Activated naive CD4-positive, alpha-beta T cell treated with anti-CD3 and anti-CD28 coated beads for 36 hours (primary cell): ENCODE data around the gene TCP11. TPM values are rescaled to one million over a fixed set of nuclear protein-coding genes. Genes with fewer than 3 reads are reported as not detected.

Source experiments
- CTCF ChIA-PET: fragments of 350-600 bp; sonication (Branson Sonifier 250); formaldehyde crosslinking; loops from one replicate; lab custom pipeline; 2021; ENCODE audit warnings: antibody characterized with exemption; lab: Charles Lee
- DNase-seq: peaks from one replicate; pipeline ENCODE4 v3.0.0-alpha.2; 2020
- H3K27ac Mint-ChIP-seq: one replicate; pipeline ENCODE4 v1.8.0; 2021; ENCODE audit warnings: mild to moderate bottlenecking, mixed read lengths
- H3K27me3 Mint-ChIP-seq: one replicate; pipeline ENCODE4 v1.8.0; 2021; ENCODE audit warnings: low read depth, mixed read lengths
- H3K36me3 Mint-ChIP-seq: one replicate; pipeline ENCODE4 v1.8.0; 2021; ENCODE audit warnings: low read depth, mixed read lengths
- H3K4me1 Mint-ChIP-seq: one replicate; pipeline ENCODE4 v1.8.0; 2021; ENCODE audit warnings: low read depth, mixed read lengths
- H3K4me3 Mint-ChIP-seq: one replicate; pipeline ENCODE4 v1.8.0; 2021; ENCODE audit warnings: mild to moderate bottlenecking, moderate library complexity, mixed read lengths
- H3K9me3 Mint-ChIP-seq: one replicate; pipeline ENCODE4 v1.8.0; 2021; ENCODE audit warnings: mixed read lengths
- intact Hi-C: fragments of 100-400 bp; cut with micrococcal nuclease; formaldehyde crosslinking; loops from one replicate; pipeline ENCODE4 v1.15.1; 2023
- total RNA-seq, 2 experiments: library from RNA; stranded (reverse); gene quantifications; one replicate each; pipeline ENCODE4 v1.2.3, GENCODE V29; 2021

The TCP11 gene
- total RNA-seq, 2 experiments from 2014 or later, result not detected

DNA sequence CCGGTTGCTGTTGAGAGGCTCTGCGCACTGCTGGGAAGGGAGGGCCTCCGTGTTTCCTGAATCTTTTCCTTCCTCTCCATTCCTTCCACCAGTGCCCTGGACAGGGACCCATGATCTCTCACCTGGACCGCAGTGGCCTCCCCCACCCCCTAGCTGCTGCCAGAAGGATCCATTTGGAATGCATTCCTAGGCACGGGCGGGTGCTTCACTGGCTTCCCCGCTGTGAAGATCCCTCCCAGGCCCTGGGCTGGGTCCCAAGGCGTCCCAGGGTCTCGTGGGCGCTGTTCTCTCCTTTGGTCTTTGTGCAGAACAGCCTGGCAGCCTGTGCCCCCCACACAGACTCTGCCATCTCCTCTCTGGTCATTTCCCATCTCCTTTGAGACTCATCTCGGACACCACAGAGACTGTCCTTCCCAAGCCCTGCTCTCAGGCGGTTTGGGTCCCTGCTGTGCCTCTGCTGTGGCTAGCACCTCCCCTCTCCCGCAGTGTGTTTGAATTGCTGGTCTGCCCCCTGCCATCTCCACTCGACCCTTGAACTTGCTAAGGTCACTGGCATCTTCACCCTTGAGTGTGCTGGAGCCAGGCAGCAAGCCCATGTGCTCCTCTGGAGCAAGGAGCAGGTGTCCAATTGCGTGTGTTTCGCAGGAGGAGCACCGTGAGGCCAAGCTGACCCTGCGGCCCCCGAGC is 59.0 kb downstream of the TCP11 start:
- peaks cover 14% of the 10 kb centered on the region for H3K36me3 Mint-ChIP-seq
- DNase-seq, result no peak
- CTCF ChIA-PET, result no interaction called here

DNA sequence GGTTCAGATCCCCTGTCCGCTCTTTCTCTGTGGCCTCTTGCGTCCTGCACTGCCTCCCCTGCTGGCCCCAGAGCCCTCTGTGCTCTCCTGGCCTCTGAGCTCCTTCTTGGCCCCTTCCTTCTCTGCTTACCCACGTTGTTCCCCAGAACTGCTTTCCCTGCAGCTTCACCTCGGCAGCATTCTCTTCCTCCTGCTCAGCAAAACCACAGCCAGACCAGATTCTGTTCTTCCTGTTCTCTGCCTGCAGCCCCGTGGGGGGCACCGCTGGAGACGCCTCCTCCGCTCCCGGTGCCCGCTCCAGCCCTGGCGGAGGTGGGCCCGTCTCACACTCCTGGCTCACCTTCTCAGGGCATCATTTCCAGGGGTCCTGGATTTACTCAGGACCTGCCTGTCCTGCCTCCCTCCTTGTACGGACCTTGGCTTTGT is 59.7 kb downstream of the TCP11 start:
- intact Hi-C loops, result no loop called here
- H3K27ac Mint-ChIP-seq, result no peak overlapping the region
- H3K36me3 Mint-ChIP-seq, result peaks cover 12% of the 10 kb centered on the region
- CTCF ChIA-PET, result no interaction called here
- no peaks in the 10 kb centered on the region for H3K4me1 Mint-ChIP-seq
- no peak for DNase-seq
- H3K4me3 Mint-ChIP-seq, result no peak overlapping the region
- no peaks in the 10 kb centered on the region for H3K9me3 Mint-ChIP-seq
- H3K27me3 Mint-ChIP-seq, result no peaks in the 10 kb centered on the region

More for the DNA sequence above, 59.0 kb downstream of the TCP11 start:
- H3K4me3 Mint-ChIP-seq, result no peak overlapping the region
- no peaks in the 10 kb centered on the region for H3K27me3 Mint-ChIP-seq
- peak overlapping the region; percentile 46 for H3K27ac Mint-ChIP-seq
- no peaks in the 10 kb centered on the region for H3K4me1 Mint-ChIP-seq
- intact Hi-C loops, result no loop called here
- no peaks in the 10 kb centered on the region for H3K9me3 Mint-ChIP-seq

DNA sequence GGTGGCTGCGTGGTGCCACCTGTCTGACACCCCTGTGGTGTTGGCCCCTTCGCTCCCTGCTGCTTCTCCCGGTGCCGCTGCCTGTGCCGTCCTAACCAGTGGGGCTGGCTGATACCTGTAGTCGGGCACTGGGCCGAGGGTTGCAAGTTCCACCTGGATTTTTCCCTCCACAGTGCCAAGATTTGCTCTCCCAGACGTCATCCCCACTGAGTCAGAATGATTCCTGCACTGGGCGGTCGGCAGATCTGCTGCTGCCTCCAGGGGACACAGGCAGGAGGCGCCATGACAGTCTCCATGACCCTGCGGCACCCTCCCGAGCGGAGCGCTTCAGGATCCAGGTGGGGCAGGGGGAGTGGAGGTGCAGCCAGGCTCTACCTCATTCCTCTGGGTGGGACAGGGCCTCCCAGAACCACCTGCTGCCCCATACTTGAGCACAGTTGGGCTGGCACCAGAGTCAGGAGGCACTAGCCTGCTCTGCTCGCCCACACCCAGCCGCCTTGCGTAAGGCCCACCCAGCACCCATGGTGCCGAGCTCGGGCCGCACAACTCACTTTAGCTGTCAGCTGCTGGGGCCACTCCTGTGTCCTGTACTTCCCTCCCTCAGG is 60.2 kb downstream of the TCP11 start:
- CTCF ChIA-PET, result no interaction called here
- H3K27me3 Mint-ChIP-seq, result no peaks in the 10 kb centered on the region
- no peak overlapping the region for H3K4me3 Mint-ChIP-seq

DNA sequence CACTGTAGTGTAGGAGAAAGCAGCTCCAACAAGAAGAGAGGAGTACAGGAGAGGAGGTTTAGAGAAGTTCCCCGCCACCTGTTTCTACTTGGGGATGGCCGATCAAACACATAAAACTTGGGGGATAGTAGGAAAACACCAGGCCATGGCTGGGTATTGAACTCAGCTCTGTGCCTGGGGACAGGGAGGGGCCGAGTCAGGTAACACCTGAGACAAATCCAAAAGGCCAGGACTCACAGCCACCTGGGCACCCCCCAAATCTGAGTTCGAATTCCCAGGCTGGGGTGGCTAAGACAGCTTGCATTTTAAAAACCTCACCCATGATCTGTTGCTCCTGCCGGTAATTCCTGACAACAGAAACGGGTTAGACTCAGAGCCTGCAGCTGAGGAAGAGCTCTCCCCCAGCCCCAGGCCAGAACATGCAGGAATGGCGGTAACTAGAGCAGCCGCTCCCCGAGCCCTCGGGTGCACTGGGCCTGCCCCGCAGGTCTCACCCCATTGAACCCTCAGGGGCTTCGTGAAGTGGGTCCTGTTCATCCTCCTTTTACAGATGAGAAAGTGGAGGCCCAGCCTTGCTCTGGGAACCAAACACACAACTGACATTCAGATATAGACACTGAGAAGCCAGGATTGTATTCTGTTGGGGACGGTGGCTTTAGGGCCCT is 61.0 kb downstream of the TCP11 start:
- Mint-ChIP-seq H3K36me3 (peaks cover 7% of the 10 kb centered on the region), H3K9me3 (no peaks in the 10 kb centered on the region), H3K4me1 (no peaks in the 10 kb centered on the region), H3K27ac (no peak overlapping the region), H3K4me3 (no peak overlapping the region), H3K27me3 (no peaks in the 10 kb centered on the region)
- CTCF ChIA-PET, result no interaction called here
- intact Hi-C loops, result no loop called here
- no peak for DNase-seq

More for the DNA sequence above, 60.2 kb downstream of the TCP11 start:
- intact Hi-C loops, result no loop called here
- Mint-ChIP-seq H3K36me3 (peaks cover 7% of the 10 kb centered on the region), H3K9me3 (no peaks in the 10 kb centered on the region), H3K4me1 (no peaks in the 10 kb centered on the region), H3K27ac (no peak overlapping the region)
- no peak for DNase-seq

DNA sequence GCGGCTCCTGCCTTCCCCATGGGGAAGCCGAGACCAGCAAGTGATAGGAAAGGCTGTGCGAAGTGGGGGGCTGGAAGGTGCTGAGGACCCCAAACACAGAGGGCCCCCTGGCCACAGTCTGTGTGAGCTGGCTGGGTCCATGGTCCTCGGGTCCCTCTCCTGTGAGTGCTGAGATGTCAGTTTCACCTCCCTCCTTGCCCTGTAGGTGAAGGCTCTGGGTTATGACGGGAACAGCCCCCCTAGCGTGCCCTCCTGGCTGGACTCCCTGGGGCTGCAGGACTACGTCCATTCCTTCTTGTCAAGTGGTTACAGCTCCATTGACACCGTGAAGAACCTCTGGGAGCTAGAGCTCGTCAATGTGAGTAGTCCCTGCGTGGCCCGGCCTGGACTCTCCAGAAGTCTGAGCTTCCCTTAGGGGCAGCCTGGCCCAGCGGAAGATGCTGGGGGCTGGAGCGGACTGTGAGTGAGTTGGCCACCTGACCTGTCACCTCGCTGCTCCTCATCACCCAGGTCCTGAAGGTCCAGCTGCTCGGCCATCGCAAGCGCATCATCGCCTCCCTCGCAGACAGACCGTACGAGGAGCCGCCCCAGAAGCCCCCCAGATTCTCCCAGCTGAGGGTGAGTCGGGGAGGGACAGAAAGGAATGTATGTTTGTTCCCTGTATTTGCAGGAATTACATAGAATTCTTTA is 61.7 kb downstream of the TCP11 start:
- Mint-ChIP-seq H3K9me3 (no peaks in the 10 kb centered on the region), H3K27me3 (no peaks in the 10 kb centered on the region), H3K36me3 (peaks cover 7% of the 10 kb centered on the region), H3K4me3 (no peak overlapping the region), H3K4me1 (no peaks in the 10 kb centered on the region), H3K27ac (no peak overlapping the region)
- CTCF ChIA-PET, result no interaction called here
- intact Hi-C loops, result no loop called here
- DNase-seq, result no peak

DNA sequence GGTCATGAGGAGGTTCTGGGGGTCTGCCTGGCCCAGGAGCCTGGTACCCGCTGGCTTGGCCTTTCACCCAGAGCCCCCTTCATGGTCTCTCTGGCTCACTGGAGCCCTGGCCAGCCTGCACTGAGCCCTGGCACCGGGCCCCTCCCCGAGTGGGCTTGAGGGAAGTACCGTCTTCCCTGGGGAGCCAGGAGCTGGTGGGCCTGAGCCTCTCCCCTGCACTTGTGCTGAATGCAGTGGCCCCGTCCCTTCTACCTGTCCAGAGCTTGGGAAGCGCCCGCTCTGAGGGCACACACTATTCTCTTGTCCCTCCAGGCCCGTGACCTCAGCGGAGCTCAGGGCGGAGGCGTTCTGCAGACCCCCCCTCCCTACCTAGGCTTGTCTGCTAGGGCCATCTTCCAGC is 62.2 kb downstream of the TCP11 start:
- H3K36me3 Mint-ChIP-seq, result peaks cover 7% of the 10 kb centered on the region
- CTCF ChIA-PET, result no interaction called here
- intact Hi-C loops, result no loop called here
- no peaks in the 10 kb centered on the region for H3K27me3 Mint-ChIP-seq
- no peaks in the 10 kb centered on the region for H3K9me3 Mint-ChIP-seq
- no peaks in the 10 kb centered on the region for H3K4me1 Mint-ChIP-seq
- H3K27ac Mint-ChIP-seq, result no peak overlapping the region
- no peak overlapping the region for H3K4me3 Mint-ChIP-seq
- DNase-seq, result no peak

DNA sequence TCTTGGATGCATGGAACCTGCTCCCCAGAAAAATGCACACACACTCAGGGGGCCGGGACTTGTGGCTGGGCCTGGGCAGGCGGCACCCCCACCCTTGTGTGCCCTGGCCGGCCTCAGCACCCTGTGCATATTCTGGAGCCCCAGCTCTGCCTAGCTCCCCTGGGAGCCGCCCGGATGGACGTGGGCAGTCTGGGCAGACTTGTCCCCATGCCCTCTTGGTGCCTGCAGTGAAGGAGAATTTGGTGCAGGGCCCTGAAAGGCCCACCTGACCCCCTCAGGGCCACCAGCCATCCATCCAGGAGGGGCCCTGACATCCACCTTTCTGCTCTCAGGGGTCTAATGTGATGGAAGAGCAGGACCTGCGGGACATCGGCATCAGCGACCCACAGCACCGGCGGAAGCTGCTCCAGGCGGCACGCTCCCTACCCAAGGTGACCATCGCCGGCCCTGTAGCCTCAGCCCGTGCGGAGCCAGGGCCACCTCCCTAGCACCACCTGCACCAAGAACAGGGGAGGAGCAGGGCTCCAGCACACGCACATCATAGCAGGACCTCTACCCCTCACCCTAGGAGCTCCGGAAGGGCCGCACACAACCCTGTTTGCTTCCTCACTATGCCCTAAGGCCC is 62.8 kb downstream of the TCP11 start:
- CTCF ChIA-PET, result no interaction called here
- Mint-ChIP-seq H3K27me3 (no peaks in the 10 kb centered on the region), H3K9me3 (no peaks in the 10 kb centered on the region), H3K36me3 (peaks cover 7% of the 10 kb centered on the region), H3K4me1 (no peaks in the 10 kb centered on the region), H3K4me3 (no peak overlapping the region), H3K27ac (no peak overlapping the region)
- intact Hi-C loops, result no loop called here
- no peak for DNase-seq

DNA sequence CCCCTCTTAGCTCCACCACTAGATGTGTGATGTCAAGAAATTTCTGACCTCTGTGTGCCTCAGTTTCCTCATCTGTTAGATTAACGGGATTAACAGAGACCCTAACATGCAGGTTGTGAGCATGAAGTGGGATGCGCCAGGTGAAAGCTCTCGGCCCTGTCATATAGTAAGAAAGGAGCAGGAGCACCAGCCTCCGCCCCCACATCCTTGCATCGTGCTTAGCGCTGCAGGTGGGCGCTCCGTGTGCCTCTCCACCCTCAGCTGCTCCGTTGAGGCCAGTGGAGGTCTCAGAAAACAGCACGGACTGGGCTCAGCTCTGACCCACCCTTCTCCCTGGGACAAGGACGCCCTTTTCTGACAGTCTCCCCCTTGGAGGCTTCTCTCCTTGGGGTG is 63.4 kb downstream of the TCP11 start:
- H3K4me1 Mint-ChIP-seq, result no peaks in the 10 kb centered on the region
- CTCF ChIA-PET, result interaction anchor here (1.5 kb wide), 1 partner anchor 62 kb away, joined by 5 read pairs; no protein-coding TSS in a partner anchor
- intact Hi-C loops, result no loop called here
- no peak overlapping the region for H3K4me3 Mint-ChIP-seq
- H3K27me3 Mint-ChIP-seq, result no peaks in the 10 kb centered on the region
- no peak for DNase-seq
- H3K27ac Mint-ChIP-seq, result no peak overlapping the region
- peaks cover 7% of the 10 kb centered on the region for H3K36me3 Mint-ChIP-seq
- H3K9me3 Mint-ChIP-seq, result no peaks in the 10 kb centered on the region

DNA sequence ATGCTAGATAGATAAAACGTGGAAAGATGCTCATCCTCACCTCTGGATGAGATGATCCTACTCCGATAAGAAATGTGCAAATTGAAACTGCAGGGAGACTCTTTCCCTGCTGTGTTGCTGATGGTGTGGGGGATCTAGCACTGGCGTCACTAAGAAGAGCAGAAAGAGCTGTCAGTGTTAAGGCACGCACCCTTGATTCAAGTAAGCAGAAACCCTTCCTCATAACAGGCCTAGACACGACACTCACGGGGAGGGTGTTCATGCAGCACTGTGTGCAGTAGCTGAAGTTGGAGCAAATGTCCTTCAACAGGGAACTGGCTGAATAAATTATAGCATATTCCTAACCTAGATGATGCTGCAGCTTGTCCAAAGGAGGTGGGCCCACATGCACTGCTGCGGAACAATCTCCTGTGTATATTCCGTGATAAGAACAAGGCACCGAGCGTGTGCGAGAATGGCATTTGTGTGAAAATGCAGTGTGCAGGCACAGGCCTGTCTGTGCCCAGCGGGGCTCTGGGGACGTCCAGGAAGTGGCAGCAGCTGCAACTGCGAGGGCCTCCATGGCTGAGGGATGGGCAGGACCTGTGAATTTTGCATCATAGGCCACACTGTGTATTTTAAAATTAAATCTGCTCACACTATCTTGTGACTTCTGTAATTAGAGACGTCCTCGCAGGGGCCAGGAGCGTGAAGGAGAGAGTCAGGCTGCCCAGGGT is 64.0 kb downstream of the TCP11 start:
- intact Hi-C loops, result no loop called here

DNA sequence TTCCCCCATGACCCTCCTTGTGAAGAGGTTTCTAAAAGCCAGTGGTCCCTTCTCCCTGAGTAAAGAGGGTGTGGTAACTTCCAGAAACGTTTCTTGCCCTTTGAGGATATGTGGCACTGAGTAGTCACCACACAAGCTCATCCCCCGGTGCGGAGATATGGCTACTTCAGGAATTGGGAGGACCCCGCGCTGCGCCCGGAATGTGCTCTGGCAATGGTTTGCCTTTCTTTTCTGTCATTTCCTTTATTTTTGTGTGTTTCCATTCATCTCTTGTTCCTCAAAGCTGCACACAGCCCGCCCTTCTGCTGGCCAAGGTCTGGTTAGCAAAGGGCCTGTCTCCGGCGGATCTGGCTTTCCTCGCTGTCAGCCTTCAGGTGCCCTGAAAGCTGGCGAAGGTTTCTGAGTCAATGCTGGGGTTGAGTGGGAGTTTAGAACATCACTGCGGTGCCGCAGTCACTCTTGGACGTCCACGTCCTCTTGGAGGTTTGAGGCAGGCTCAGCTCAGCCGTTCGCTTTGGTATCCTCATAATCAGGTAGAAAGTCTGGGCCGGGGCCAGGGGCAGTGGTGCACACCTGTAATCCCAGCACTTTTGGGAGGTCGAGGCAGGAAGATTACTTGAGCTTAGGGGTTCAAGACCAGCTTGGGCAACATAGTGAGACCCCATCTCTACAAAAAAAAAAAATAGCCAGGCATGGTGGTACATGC is 67.2 kb downstream of the TCP11 start:
- Mint-ChIP-seq H3K4me3 (no peak overlapping the region), H3K4me1 (no peaks in the 10 kb centered on the region), H3K27me3 (no peaks in the 10 kb centered on the region), H3K9me3 (no peaks in the 10 kb centered on the region), H3K36me3 (no peaks in the 10 kb centered on the region), H3K27ac (no peak overlapping the region)
- intact Hi-C loops, result no loop called here
- DNase-seq, result no peak
- CTCF ChIA-PET, result interaction anchor here (2.2 kb wide), 1 partner anchor 25 kb away, joined by 5 read pairs; no protein-coding TSS in a partner anchor

More for the DNA sequence above, 64.0 kb downstream of the TCP11 start:
- CTCF ChIA-PET, result interaction anchor here (1.5 kb wide), 1 partner anchor 63 kb away, joined by 5 read pairs; no protein-coding TSS in a partner anchor
- H3K27ac Mint-ChIP-seq, result no peak overlapping the region
- H3K4me3 Mint-ChIP-seq, result no peak overlapping the region
- DNase-seq, result no peak
- H3K27me3 Mint-ChIP-seq, result no peaks in the 10 kb centered on the region
- no peaks in the 10 kb centered on the region for H3K4me1 Mint-ChIP-seq
- peaks cover 7% of the 10 kb centered on the region for H3K36me3 Mint-ChIP-seq
- H3K9me3 Mint-ChIP-seq, result no peaks in the 10 kb centered on the region

DNA sequence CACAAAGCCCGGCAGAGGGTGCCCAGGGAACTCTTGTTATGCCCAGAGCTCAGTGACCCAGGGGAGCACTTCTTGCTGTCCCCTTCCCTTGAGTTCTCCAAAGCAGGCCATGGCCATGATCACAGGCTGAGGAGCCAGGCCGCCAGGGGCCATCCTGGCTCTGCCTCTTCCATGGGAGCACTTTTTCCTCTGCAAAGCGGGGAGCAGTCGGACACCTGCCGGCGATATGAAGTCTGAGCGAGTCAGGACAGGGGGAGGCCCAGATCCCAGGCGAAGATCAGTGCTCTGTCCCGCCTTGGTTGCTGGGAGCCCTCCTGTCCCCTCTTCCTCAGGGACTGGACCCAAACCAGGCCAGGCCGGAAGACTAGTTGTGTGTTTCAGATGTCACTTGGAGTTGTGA is 67.9 kb downstream of the TCP11 start:
- no peak overlapping the region for H3K27ac Mint-ChIP-seq
- no peaks in the 10 kb centered on the region for H3K36me3 Mint-ChIP-seq
- DNase-seq, result no peak
- no peaks in the 10 kb centered on the region for H3K4me1 Mint-ChIP-seq
- H3K4me3 Mint-ChIP-seq, result no peak overlapping the region
- no peaks in the 10 kb centered on the region for H3K27me3 Mint-ChIP-seq
- no peaks in the 10 kb centered on the region for H3K9me3 Mint-ChIP-seq
- CTCF ChIA-PET, result no interaction called here
- intact Hi-C loops, result no loop called here
